Midbrain (tissue), 1 donor: ENCODE results near the gene DHCR24.
A peak's percentile ranks its signal among the peaks of the same experiment; 100 is the strongest.
"Not testable (repeated sequence)": the region's sequence is repeated elsewhere in the genome, so short reads cannot be mapped to it uniquely, and the experiment has no call there.

Experiments used
- DNase-seq: peaks from one replicate; lab custom pipeline; 2025; lab: John Stamatoyannopoulos, UW

DHCR24 gene

GRCh38 chr1:54887665-54888071 lies 673 bp upstream of the DHCR24 start:
- DNase-seq: peak; percentile 57

- no peak for DNase-seq
These were observed 930 bp downstream of the DHCR24 start for GRCh38 chr1:54885807-54886723.

DNA sequence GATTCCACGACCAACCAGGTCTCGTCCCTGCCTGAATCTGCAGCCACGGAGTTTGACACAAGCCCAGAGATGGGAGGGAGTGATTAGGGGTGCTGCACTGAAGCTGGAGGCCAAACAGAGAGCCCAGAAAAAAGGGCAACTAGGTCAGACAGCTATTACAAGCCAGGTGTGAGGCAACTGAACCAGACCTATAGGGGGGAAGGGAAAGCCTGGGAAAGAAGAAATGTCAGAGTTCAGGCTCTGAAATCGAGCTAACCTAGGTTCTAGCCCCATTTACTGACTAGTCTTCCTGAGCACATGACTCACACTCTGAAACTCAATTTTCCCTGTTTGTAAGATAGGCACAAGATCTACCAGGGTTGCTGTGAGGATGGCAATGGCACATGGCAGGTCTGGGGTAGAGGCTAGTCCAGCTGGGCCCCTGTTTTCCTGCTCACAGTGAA lies 1.7 kb downstream of the DHCR24 start:
- DNase-seq: no peak

- no peak for DNase-seq
These were observed 2.2 kb downstream of the DHCR24 start for GRCh38 chr1:54884768-54885167.

GRCh38 chr1:54884135-54884586 lies 2.8 kb downstream of the DHCR24 start:
- DNase-seq: no peak

DNA sequence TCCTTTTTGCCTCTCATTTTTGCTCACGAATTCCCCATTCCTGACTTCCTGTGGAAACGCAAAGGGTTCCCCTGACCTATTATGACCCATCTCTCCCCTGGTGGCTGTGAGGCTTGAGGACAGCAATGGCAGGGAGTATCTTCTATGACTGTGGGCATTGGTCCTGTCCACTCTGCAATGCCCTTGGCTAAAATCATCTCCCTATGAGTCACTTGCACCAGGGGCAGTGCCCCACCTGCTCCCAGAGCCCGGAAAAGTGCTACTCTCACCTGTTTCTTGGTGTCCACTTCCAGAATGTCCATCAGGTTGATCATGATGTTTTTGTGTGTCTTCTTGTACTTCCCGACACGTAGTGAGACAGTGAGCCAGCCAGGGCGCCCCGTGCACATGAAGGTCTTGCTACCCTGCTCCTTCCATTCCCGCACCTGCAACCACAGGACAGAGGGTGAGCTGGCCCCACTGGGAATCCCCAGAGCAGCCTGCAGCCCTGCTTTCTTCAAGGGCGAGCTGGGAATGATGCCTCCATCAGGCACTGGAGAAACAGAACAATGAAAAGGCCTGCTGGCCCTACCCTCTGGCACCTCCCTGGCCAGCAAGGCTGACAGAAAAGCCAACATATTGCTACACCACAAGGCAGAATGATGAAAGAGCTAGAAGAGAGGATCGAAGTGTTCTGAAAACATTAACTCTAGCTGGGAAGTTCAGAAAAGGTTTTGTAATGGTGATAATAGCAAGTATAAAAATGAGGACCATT lies 3.5 kb downstream of the DHCR24 start:
- DNase-seq: peak; percentile 31

DNA sequence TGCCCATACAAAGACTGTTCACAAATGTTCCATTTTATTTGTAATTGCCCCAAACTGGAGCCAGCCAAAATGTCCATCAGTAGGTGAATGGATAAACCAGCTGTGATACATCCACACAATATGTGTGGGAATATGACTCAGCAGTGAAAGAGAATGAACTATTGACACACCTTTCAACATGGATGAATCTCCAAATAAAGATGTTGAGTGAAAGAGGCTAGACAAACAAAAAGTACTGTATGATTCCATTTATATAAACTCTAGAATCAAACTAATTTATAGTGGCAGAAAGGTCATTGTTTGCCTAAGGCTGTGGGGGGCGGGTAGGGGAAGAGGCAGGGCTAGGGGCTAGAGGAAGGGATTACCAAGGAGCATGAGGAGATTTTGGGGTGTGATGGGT lies 4.5 kb downstream of the DHCR24 start:
- DNase-seq: no peak

- not testable (repeated sequence) for DNase-seq
These were observed 5.4 kb downstream of the DHCR24 start for GRCh38 chr1:54881604-54882003.

- no peak for DNase-seq
These were observed 7.1 kb downstream of the DHCR24 start for GRCh38 chr1:54879872-54880271.

DNA sequence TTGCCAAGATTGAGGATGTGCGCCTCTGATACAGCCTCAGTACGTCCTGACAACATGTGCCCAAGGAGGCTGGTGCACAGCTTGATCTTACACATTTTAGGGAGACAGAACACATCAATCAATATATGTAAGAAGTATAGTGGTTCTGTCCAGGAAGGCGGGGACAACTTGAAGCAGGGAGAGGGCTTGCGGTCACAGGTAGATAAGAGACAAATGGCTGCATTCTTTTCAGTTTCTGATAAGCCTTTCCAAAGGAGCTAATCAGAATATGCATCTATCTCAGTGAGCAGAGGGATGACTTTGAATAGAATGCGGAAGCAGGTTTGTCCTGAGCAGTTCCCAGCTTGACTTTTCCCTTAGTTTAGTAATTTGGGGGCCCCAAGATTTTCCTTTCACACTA lies 10.2 kb downstream of the DHCR24 start:
- no peak for DNase-seq

- no peak for DNase-seq
These were observed 12.0 kb downstream of the DHCR24 start for GRCh38 chr1:54875000-54875399.

GRCh38 chr1:54874079-54874830 lies 12.7 kb downstream of the DHCR24 start:
- no peak for DNase-seq

DNA sequence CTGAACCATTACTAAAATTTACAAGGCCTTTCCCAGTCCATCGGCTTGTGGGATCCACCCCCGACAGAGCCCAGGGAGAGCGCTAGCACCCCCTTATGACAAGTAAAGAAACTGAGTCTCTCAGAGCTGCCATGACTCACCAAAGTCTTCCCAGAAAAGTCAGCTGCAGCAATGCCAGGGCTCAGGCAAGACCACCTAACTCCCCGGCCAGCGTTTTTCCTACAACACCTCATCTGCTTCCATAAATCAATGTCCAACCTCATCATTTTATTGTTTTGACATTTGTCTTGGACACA lies 15.0 kb downstream of the DHCR24 start:
- DNase-seq: no peak

DNA sequence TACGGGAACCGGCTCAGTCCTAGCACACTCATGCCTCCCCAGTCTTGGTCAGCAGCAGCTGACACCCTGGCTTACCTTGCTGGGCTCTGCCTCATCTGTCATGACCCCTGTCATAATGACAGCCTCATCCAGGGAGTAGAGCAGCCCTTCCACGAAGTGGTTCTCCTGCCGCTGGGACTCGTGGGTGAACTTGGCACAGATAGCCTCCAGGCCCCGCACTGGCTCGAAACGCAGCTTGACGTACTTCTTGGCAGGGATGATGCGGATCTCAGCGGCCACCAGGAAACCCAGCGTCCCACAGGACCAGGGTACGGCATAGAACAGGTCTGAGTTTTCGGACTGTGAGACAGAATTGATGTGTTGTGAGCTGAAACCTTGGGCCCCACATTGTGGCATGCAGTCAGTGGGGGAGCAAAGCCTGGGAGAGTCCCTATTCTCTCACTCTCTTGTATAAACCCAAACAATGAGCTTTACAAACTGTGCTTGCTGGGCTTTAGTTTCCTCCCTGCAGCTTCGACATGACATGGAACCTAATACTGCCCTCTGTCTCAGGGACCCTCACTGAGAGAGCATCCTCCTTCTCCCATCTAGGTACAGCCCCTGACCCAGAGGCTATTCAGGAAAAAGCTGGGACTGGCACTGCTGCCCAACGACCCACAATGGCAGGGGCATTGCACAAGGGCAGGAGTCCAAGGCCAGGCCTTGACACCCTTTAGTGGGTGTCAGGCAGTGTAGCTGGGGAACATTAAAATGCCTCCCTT lies 15.5 kb downstream of the DHCR24 start:
- DNase-seq: no peak

DNA sequence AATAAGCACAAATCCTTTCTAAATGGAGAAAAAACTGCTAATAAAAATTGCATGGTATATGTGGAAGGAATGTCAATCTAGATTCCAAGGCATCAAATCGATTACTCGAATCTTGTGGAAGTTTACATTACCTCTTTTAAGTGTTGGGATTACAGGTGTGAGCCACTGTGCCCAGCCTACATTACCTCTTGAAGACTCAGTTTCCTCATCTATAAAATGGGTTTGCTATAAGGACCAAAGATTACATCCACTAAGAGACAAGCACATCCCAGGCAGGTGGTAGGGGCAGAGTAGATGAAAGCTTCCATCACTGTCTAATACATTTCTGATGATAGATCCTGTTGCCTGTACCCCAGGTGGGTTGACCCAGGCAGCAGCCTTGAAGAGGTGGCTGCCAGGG lies 16.1 kb downstream of the DHCR24 start:
- DNase-seq: no peak

DNA sequence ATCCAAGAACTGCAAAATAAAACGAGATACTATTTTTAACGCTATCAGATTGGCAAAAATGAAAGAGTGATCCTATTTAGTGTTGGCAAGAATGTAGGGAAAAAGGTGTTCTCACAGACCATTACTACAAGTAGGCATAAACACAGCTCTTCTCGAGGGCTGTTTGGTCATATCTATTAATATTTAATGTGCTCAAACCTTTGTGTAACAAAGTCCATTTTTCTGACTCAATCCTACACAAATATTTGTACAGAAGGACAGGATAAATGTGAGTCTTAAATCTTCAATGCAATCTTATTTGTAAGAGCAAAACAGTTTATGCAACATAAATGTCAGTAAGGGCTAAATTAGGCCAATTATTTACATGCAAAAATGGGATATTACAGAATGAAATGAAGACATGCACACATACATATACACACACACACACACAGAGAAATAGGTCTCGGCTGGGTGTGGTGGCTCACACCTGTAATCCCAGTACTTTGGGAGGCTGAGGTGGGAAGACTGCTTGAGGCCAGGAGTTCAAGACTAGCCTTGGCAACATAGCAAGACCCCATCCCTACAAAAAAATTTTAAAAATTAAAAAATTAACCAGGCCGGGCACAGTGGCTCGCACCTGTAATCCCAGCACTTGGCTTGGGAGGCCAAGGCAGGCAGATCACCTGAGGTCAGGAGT lies 17.7 kb downstream of the DHCR24 start:
- no peak for DNase-seq

DNA sequence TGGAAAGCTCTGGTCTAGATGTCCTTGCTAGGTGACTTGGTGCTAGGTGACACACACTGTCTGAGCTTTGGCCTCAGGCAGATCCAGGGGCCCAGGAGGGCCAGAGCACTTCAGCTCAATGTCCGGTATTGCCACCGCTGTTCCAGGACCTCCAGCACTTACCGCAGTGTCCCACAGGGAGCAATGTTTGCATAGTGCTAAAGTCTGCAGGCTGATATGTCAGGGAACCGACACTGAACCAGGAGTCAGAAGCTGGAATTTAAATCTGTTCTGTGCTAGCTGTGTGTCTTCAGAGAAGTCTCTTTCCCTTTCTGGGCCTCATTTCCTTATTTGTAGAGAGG lies 19.3 kb downstream of the DHCR24 start:
- DNase-seq: no peak

DNA sequence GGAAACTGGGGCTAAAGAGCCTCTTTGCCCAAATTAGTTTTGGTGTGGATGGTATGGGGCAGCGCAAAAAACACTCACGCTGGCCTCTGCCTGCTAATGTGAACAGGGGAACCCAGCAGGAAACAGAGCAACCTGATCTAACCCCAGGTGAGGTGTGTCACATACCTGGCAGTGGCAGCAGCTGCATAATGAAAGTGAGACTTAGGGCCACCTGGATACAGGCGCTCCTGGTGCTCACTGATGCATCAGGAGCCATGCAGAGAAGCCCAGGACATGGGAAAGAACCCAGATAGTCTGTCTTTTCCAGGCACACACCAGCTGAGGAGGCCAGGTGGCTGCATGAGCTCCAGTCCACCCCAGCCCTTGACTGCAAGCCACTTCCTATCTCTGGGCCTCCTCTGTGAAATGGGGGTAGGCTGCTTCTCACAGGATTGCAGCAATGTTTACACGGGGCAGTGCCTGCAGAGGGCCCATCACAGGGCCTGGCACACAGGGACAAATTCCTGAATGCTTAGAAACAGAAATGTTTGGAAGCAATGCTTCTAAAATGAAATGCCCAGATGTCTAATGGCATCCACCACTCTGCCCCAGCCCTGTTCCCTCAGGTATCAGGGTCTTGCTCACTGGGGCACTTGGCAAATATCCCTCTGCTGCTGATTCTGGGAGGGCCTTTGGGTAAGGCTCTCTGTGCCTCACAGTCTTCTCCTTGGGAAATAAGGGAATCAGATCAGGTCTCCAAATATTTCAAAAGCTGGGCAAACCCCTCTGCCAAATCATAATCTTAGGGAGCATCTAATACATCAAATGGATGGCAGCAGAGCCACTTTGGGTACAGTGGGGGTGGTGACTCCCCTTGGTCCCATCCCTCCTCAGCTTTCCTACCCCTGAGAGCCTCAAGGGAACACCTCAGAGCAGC lies 19.9 kb downstream of the DHCR24 start:
- DNase-seq: no peak

DNA sequence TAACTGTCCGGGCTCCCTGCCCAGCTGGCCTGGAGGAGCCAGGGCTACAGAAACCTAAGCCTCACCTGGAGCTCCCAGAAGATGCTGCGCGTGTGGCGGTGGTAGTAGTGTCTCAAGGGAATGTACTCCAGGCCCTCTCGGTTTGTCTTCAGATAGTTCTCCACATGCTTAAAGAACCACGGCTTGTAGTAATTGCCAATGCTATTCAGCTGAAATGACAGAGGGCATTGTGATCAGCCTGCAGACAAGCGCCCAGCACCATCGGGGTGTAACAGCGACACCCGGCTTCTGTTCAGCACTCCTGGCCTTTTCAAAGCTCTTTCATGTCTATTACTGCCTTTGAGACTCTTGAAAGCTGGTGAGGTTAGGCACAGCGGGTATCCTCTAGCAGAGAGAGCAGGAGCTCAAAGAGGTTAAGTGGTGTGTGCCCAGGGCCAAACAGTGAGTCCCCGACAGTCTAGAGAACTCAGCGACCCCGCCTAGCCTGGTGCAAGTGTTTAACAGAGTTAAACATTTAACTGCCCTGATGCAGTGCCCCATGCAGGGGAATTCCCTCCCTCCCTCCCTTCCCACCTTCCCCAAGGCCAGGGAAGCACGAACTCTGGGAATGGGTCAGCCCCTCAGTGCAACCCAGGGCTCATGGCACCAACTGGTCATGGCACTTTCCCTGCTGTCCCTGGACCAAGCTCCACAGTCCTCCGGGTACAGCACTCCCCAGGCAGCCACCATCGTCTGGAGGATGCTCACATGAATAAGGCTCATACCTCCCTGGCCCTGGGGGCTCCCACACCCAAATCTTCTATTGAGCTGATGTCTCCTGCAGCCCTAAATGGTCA lies 21.5 kb downstream of the DHCR24 start:
- DNase-seq: peak; percentile 61
